ENCODE results near the gene CHERP. TPM values are rescaled to one million over a fixed set of nuclear protein-coding genes. Genes with fewer than 3 reads are reported as not detected.

CHERP gene
- total and polyA plus RNA-seq, 2 experiments from 2014 or later = 31.6 to 41.2 TPM

DNA sequence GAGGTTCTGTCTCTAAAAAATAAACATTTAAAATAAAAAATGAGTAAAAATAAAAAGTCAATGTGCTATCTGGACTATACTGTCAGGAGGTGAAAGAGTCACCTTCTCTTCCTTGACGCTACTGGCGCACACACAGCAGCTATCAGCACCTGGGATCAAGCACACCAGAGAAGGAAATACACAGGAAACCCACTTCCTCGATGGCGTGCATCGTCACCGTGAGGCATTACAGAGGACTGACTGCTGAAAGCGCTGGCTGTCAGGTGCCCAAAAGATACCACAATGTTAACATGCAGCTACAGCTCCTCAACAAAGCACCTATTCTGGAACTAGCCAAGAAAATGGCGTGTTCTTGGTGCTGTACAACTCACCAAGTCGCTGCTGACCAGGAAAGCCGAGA lies 23.9 kb upstream of the CHERP start (continued):
- TF ChIP-seq, protein P1, sequence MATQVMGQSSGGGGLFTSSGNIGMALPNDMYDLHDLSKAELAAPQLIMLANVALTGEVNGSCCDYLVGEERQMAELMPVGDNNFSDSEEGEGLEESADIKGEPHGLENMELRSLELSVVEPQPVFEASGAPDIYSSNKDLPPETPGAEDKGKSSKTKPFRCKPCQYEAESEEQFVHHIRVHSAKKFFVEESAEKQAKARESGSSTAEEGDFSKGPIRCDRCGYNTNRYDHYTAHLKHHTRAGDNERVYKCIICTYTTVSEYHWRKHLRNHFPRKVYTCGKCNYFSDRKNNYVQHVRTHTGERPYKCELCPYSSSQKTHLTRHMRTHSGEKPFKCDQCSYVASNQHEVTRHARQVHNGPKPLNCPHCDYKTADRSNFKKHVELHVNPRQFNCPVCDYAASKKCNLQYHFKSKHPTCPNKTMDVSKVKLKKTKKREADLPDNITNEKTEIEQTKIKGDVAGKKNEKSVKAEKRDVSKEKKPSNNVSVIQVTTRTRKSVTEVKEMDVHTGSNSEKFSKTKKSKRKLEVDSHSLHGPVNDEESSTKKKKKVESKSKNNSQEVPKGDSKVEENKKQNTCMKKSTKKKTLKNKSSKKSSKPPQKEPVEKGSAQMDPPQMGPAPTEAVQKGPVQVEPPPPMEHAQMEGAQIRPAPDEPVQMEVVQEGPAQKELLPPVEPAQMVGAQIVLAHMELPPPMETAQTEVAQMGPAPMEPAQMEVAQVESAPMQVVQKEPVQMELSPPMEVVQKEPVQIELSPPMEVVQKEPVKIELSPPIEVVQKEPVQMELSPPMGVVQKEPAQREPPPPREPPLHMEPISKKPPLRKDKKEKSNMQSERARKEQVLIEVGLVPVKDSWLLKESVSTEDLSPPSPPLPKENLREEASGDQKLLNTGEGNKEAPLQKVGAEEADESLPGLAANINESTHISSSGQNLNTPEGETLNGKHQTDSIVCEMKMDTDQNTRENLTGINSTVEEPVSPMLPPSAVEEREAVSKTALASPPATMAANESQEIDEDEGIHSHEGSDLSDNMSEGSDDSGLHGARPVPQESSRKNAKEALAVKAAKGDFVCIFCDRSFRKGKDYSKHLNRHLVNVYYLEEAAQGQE (IDR thresholded peaks at IDR 0.05; ENCODE audit: unreplicated experiment) = no peak

GRCh38 chr19:16564842-16565241 lies 22.6 kb upstream of the CHERP start:
- Histone ChIP-seq H3K27ac (ENCODE audit: low read depth) (no peak overlapping the region), H3K36me3 (ENCODE audit: insufficient read depth) (peaks cover 23% of the 10 kb centered on the region), H3K79me2 (replicated peaks; ENCODE audit: insufficient read depth) (peaks cover 13% of the 10 kb centered on the region), H3K9me2 (ENCODE audit: insufficient read depth) (no peaks in the 10 kb centered on the region), H4K20me1 (replicated peaks; ENCODE audit: insufficient read depth) (peaks cover 11% of the 10 kb centered on the region), H3F3A (replicated peaks; ENCODE audit: low read depth) (peaks cover 4% of the 10 kb centered on the region; the same call in 1 of the 2 replicates), H2AFZ (no peak overlapping the region), H3K4me3 (no peak overlapping the region), H3K27me3 (ENCODE audit: insufficient read depth) (no peaks in the 10 kb centered on the region), H3K4me2 (no peak overlapping the region), H3K4me1 (ENCODE audit: insufficient read depth) (no peaks in the 10 kb centered on the region)
- DNase-seq (ENCODE audit: low spot score) (no peak), ATAC-seq (no peak)
- no peak overlapping the region for H3K27ac Mint-ChIP-seq
- H3K4me3 Mint-ChIP-seq = no peak overlapping the region
- H3K36me3 Mint-ChIP-seq (ENCODE audit: low read depth) = peaks cover 65% of the 10 kb centered on the region
- H3K27me3 Mint-ChIP-seq (ENCODE audit: insufficient read depth, low read depth, poor library complexity) = peaks cover 2% of the 10 kb centered on the region
- TF ChIP-seq, protein P1 (IDR thresholded peaks at IDR 0.05; ENCODE audit: unreplicated experiment) = no peak
- TF ChIP-seq CREB1 (CRISPR knock-in tag; IDR thresholded peaks at IDR 0.05; ENCODE audit: low read depth) (no peak), ZNF114 (CRISPR knock-in tag; IDR thresholded peaks at IDR 0.05) (no peak), STAT1 (IDR thresholded peaks at IDR 0.05; ENCODE audit: unreplicated experiment) (no peak)
- H3K9me3 Mint-ChIP-seq = no peaks in the 10 kb centered on the region
- H3K4me1 Mint-ChIP-seq = no peaks in the 10 kb centered on the region

DNA sequence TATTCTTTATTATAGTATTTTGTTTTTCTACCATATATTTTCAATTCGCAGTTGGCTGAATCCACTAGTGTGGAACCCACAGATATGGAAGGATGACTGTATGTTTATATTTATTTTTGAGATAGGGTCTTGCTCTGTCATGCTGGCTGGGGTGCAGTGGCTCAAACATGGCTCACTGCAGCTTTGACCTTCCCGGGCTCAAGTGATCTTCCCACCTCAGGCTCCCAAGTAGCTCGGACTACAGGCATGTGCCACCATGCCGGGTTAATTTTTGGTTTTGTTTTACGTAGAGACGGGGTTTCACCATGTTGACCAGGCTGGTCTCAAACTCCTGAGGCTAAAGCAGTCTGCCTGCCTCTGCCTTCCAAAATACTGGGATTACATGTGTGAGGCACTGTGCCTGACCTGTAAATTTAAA lies 20.4 kb upstream of the CHERP start:
- DNase-seq (ENCODE audit: low spot score) = no peak
- Histone ChIP-seq H2AFZ (no peak overlapping the region), H3K4me2 (no peak overlapping the region), H3K4me3 (no peak overlapping the region), H3K79me2 (replicated peaks; ENCODE audit: insufficient read depth) (no peaks in the 10 kb centered on the region), H3F3A (replicated peaks; ENCODE audit: low read depth) (peaks cover 4% of the 10 kb centered on the region; the same call in 1 of the 2 replicates), H3K27ac (ENCODE audit: low read depth) (no peak overlapping the region), H4K20me1 (replicated peaks; ENCODE audit: insufficient read depth) (peaks cover 2% of the 10 kb centered on the region; the same call in 1 of the 2 replicates), H3K36me3 (ENCODE audit: insufficient read depth) (peaks cover 23% of the 10 kb centered on the region), H3K27me3 (ENCODE audit: insufficient read depth) (no peaks in the 10 kb centered on the region), H3K9me2 (ENCODE audit: insufficient read depth) (no peaks in the 10 kb centered on the region), H3K4me1 (ENCODE audit: insufficient read depth) (no peaks in the 10 kb centered on the region)
- no peaks in the 10 kb centered on the region for H3K4me1 Mint-ChIP-seq
- H3K36me3 Mint-ChIP-seq (ENCODE audit: low read depth) = peaks cover 62% of the 10 kb centered on the region
- peaks cover 1% of the 10 kb centered on the region for H3K27me3 Mint-ChIP-seq (ENCODE audit: insufficient read depth, low read depth, poor library complexity)
- no peak overlapping the region for H3K27ac Mint-ChIP-seq
- ATAC-seq = no peak
- H3K9me3 Mint-ChIP-seq = no peaks in the 10 kb centered on the region
- no peak overlapping the region for H3K4me3 Mint-ChIP-seq
- TF ChIP-seq STAT1 (IDR thresholded peaks at IDR 0.05; ENCODE audit: unreplicated experiment) (no peak), ZNF114 (CRISPR knock-in tag; IDR thresholded peaks at IDR 0.05) (no peak), CTCF (conservative IDR thresholded peaks at IDR 0.05; ENCODE audit: low read depth in 2 of 2) (no peak), CREB1 (CRISPR knock-in tag; IDR thresholded peaks at IDR 0.05; ENCODE audit: low read depth) (no peak), ZNF331 (CRISPR knock-in tag; IDR thresholded peaks at IDR 0.05; ENCODE audit: low read depth) (no peak), NANOG (IDR thresholded peaks at IDR 0.05; ENCODE audit: borderline replicate concordance) (no peak)
- TF ChIP-seq, protein P1 (IDR thresholded peaks at IDR 0.05; ENCODE audit: unreplicated experiment) = no peak

Data from GM23338 (cell line).